H1 (cell line): Measurements from ENCODE around the gene SMARCA2. TPM values are rescaled to one million over a fixed set of nuclear protein-coding genes. Genes with fewer than 3 reads are reported as not detected.

ENCODE experiments used
- CTCF ChIA-PET: fragments of 300-600 bp; sonication (Branson Sonifier 250); formaldehyde crosslinking; loops from one replicate; lab custom pipeline; 2021; ENCODE audit not compliant: partially characterized antibody; lab: Charles Lee
- POLR2A ChIA-PET: fragments of 300-600 bp; sonication (Branson Sonifier 250); formaldehyde crosslinking; loops from one replicate; lab custom pipeline; 2021; ENCODE audit warnings: inconsistent platforms; ENCODE audit not compliant: partially characterized antibody; lab: Charles Lee
- DNase-seq, 2 experiments: peaks; one replicate each; pipeline versions ENCODE4 v3.0.0 to v3.0.0-alpha.2; 2010 to 2022; ENCODE audit warnings: low spot score in 2 of 2, low read depth in 1 of 2, mixed read lengths in 1 of 2
- FAIRE-seq: peaks from 2 replicates; lab custom pipeline; 2011; peaks lifted over from hg19 to GRCh38; lab: Jason Lieb, UNC
- H2AFZ ChIP-seq: 2 replicates; pipeline ENCODE4 v1.8.1; 2012; ENCODE audit warnings: low read length, inconsistent platforms
- H2AK5ac ChIP-seq: 2 replicates; pipeline ENCODE4 v1.6.1; 2013; ENCODE audit warnings: low read depth, low read length
- H2BK120ac ChIP-seq: replicated peaks from 2 replicates; pipeline ENCODE3; 2013; ENCODE audit warnings: low read depth, low read length, inconsistent platforms
- H2BK12ac ChIP-seq: 2 replicates; pipeline ENCODE4 v1.6.1; 2013; ENCODE audit warnings: low read depth, low read length
- H2BK15ac ChIP-seq: 2 replicates; pipeline ENCODE4 v1.6.1; 2013; ENCODE audit warnings: low read length
- H2BK20ac ChIP-seq: 2 replicates; pipeline ENCODE4 v1.6.1; 2013; ENCODE audit warnings: low read length
- H2BK5ac ChIP-seq: 2 replicates; pipeline ENCODE4 v1.6.1; 2013; ENCODE audit warnings: low read depth, low read length
- H3K14ac ChIP-seq: 2 replicates; pipeline ENCODE4 v1.6.1; 2013; ENCODE audit warnings: inconsistent platforms; ENCODE audit not compliant: insufficient read length
- H3K18ac ChIP-seq: 2 replicates; pipeline ENCODE4 v1.6.1; 2013; ENCODE audit warnings: low read length; ENCODE audit errors: extremely low read depth
- H3K23ac ChIP-seq: 2 replicates; pipeline ENCODE4 v1.6.1; 2013; ENCODE audit warnings: inconsistent platforms; ENCODE audit not compliant: insufficient read length
- H3K23me2 ChIP-seq: 2 replicates; pipeline ENCODE4 v1.6.1; 2013; ENCODE audit warnings: low read depth, low read length
- H3K27ac ChIP-seq: 2 replicates; pipeline ENCODE4 v1.6.1; 2011; ENCODE audit warnings: low read depth, low read length, inconsistent platforms
- H3K27me3 ChIP-seq, 4 experiments: replicated peaks in 1 of 4; 1 replicate in 1 of 4; 2 replicates in 3 of 4; pipeline versions ENCODE4 v1.6.1 to v1.8.1; 2011 to 2013; ENCODE audit warnings: low read length in 3 of 4, mild to moderate bottlenecking in 3 of 4, inconsistent platforms in 2 of 4, mixed read lengths in 2 of 4, moderate library complexity in 1 of 4; ENCODE audit not compliant: control insufficient read depth in 3 of 4, insufficient read depth in 3 of 4; ENCODE audit errors: extremely low read depth in 1 of 4
- H3K36me3 ChIP-seq, 4 experiments: 2 replicates each; pipeline versions ENCODE4 v1.6.1 to v1.8.1; 2011 to 2013; ENCODE audit warnings: mild to moderate bottlenecking in 4 of 4, low read length in 3 of 4, moderate library complexity in 2 of 4, control low read depth in 1 of 4, inconsistent platforms in 1 of 4; ENCODE audit not compliant: insufficient read depth in 4 of 4, control insufficient read depth in 2 of 4
- H3K4ac ChIP-seq: replicated peaks from 2 replicates; pipeline ENCODE3; 2013; ENCODE audit warnings: low read length, low read depth, mixed read lengths, inconsistent platforms; ENCODE audit not compliant: insufficient read length
- H3K4me1 ChIP-seq, 4 experiments: replicated peaks in 1 of 4; 1 replicate in 1 of 4; 2 replicates in 3 of 4; pipeline versions ENCODE4 v1.6.1 to v1.8.1; 2011 to 2013; ENCODE audit warnings: low read length in 3 of 4, inconsistent platforms in 2 of 4, mixed read lengths in 1 of 4; ENCODE audit not compliant: insufficient read depth in 4 of 4, control insufficient read depth in 3 of 4
- H3K4me2 ChIP-seq, 2 experiments: 2 replicates each; pipeline versions ENCODE4 v1.6.1 to v1.8.1; 2011 to 2013; ENCODE audit warnings: low read depth in 2 of 2, low read length in 2 of 2, control low read depth in 1 of 2, inconsistent platforms in 1 of 2, mild to moderate bottlenecking in 1 of 2; ENCODE audit not compliant: insufficient read depth in 1 of 2
- H3K4me3 ChIP-seq, 4 experiments: fragments of 200-600, 300-600 bp in 1 of 4; sonication (generic), shearing (Covaris generic), sonication (Bioruptor Twin) in 1 of 4; 2 replicates each; pipeline versions ENCODE4 v1.5.1 to v1.8.1; 2011 to 2016; ENCODE audit warnings: low read length in 4 of 4, low read depth in 3 of 4, control low read depth in 2 of 4, inconsistent platforms in 2 of 4, mild to moderate bottlenecking in 2 of 4, mixed read lengths in 1 of 4, moderate library complexity in 1 of 4; ENCODE audit not compliant: insufficient read depth in 2 of 4; ENCODE audit errors: extremely low read depth in 1 of 4
- H3K56ac ChIP-seq: replicated peaks from 2 replicates; pipeline ENCODE3; 2013; ENCODE audit warnings: low read depth, mild to moderate bottlenecking, mixed read lengths, low read length, inconsistent platforms; ENCODE audit not compliant: insufficient read length
- H3K79me1 ChIP-seq: 2 replicates; pipeline ENCODE4 v1.6.1; 2013; ENCODE audit warnings: low read depth, low read length, control low read depth
- H3K79me2 ChIP-seq, 2 experiments: 2 replicates each; pipeline versions ENCODE4 v1.6.1 to v1.8.1; 2012 to 2013; ENCODE audit warnings: low read length in 2 of 2, mild to moderate bottlenecking in 2 of 2, inconsistent platforms in 1 of 2; ENCODE audit not compliant: insufficient read depth in 2 of 2, control insufficient read depth in 1 of 2
- H3K9ac ChIP-seq, 4 experiments: replicated peaks in 1 of 4; 1 replicate in 1 of 4; 2 replicates in 3 of 4; pipeline versions ENCODE4 v1.6.1 to v1.8.1; 2011 to 2013; ENCODE audit warnings: low read depth in 3 of 4, low read length in 3 of 4, control low read depth in 2 of 4, mild to moderate bottlenecking in 2 of 4, moderate library complexity in 2 of 4, inconsistent platforms in 1 of 4; ENCODE audit errors: extremely low read depth in 1 of 4
- H3K9me3 ChIP-seq, 2 experiments: 2 replicates each; pipeline versions ENCODE4 v1.6.1 to v1.8.1; 2012 to 2013; ENCODE audit warnings: mild to moderate bottlenecking in 2 of 2, moderate library complexity in 2 of 2, control low read depth in 1 of 2, inconsistent platforms in 1 of 2, low read depth in 1 of 2, low read length in 1 of 2, mixed read lengths in 1 of 2; ENCODE audit not compliant: insufficient read depth in 2 of 2
- H4K20me1 ChIP-seq, 2 experiments: replicated peaks in 1 of 2; 2 replicates each; pipeline versions ENCODE3 to v1.8.1; 2011 to 2013; ENCODE audit warnings: inconsistent platforms in 2 of 2, low read length in 2 of 2, mild to moderate bottlenecking in 1 of 2; ENCODE audit not compliant: insufficient read depth in 2 of 2, control insufficient read depth in 1 of 2
- H4K5ac ChIP-seq: 2 replicates; pipeline ENCODE4 v1.6.1; 2013; ENCODE audit warnings: low read length, low read depth, mixed read lengths, inconsistent platforms; ENCODE audit not compliant: insufficient read length
- H4K8ac ChIP-seq: 2 replicates; pipeline ENCODE4 v1.8.0; 2013; ENCODE audit warnings: mild to moderate bottlenecking, moderate library complexity, low read length, inconsistent platforms; ENCODE audit not compliant: insufficient read depth; ENCODE audit errors: extremely low read depth
- H4K91ac ChIP-seq: replicated peaks from 2 replicates; pipeline ENCODE3; 2013; ENCODE audit warnings: low read length, mixed read lengths, inconsistent platforms; ENCODE audit not compliant: insufficient read length
- BACH1 ChIP-seq: IDR thresholded peaks from 2 replicates; pipeline ENCODE4 v1.6.1; 2012; ENCODE audit warnings: low read length, improper control_type of control experiment
- BCL11A ChIP-seq, 2 experiments: IDR thresholded peaks; one replicate each; pipeline ENCODE4 v1.6.1; 2011; ENCODE audit warnings: low read depth in 2 of 2, low read length in 2 of 2, mild to moderate bottlenecking in 2 of 2
- E2F6 ChIP-seq: IDR thresholded peaks from 2 replicates; pipeline ENCODE4 v1.6.1; 2012; ENCODE audit warnings: inconsistent platforms
- FOSL1 ChIP-seq: IDR thresholded peaks from 2 replicates; pipeline ENCODE4 v1.6.1; 2011; ENCODE audit warnings: mild to moderate bottlenecking, low read depth, low read length, moderate library complexity; ENCODE audit not compliant: insufficient read depth
- GTF2F1 ChIP-seq: IDR thresholded peaks from 2 replicates; pipeline ENCODE4 v1.6.1; 2012; ENCODE audit warnings: low read depth, low read length, improper control_type of control experiment, borderline replicate concordance
- HDAC2 ChIP-seq, 2 experiments: fragments of 300-600 bp in 1 of 2; sonication (generic) in 1 of 2; IDR thresholded peaks; 2 replicates each; pipeline ENCODE4 v1.6.1; 2011 to 2012; ENCODE audit warnings: low read depth in 2 of 2, low read length in 2 of 2, mild to moderate bottlenecking in 2 of 2, moderate library complexity in 2 of 2, borderline replicate concordance in 1 of 2, inconsistent platforms in 1 of 2
- POLR2AphosphoS5 ChIP-seq: IDR thresholded peaks from 2 replicates; pipeline ENCODE4 v1.6.1; 2011; ENCODE audit warnings: low read depth, low read length
- RBBP5 ChIP-seq: IDR thresholded peaks from 2 replicates; pipeline ENCODE4 v1.7.1; 2012; ENCODE audit warnings: low read depth, mild to moderate bottlenecking, inconsistent platforms, low read length, moderate library complexity, borderline replicate concordance
- SAP30 ChIP-seq: fragments of 300-600 bp; sonication (generic); IDR thresholded peaks from 2 replicates; pipeline ENCODE4 v1.7.1; 2012; ENCODE audit warnings: low read length, moderate library complexity, mild to moderate bottlenecking, inconsistent platforms; ENCODE audit not compliant: insufficient read depth, insufficient replicate concordance
- SP1 ChIP-seq: IDR thresholded peaks from 2 replicates; pipeline ENCODE4 v1.6.1; 2011; ENCODE audit warnings: low read depth, low read length
- SP2 ChIP-seq: IDR thresholded peaks from 2 replicates; pipeline ENCODE4 v1.6.1; 2012; ENCODE audit warnings: mild to moderate bottlenecking, low read length, inconsistent platforms
- SP4 ChIP-seq: IDR thresholded peaks from 2 replicates; pipeline ENCODE4 v1.6.1; 2012; ENCODE audit warnings: low read length, inconsistent platforms
- TAF7 ChIP-seq: optimal IDR thresholded peaks from 2 replicates; pipeline ENCODE3; 2011; ENCODE audit warnings: low read depth, mild to moderate bottlenecking, inconsistent platforms, low read length, moderate library complexity, borderline replicate concordance
- TBP ChIP-seq: IDR thresholded peaks from 2 replicates; pipeline ENCODE4 v1.6.1; 2011; ENCODE audit warnings: low read depth, low read length, improper control_type of control experiment
- WGBS, 2 experiments: shearing (Covaris generic) in 1 of 2; methylation state at CpG; one replicate each; pipeline versions ENCODE4 v1.1.6 to v1.1.7; 2013 to 2015; ENCODE audit warnings: low lambda C conversion rate in 2 of 2, mixed read lengths in 2 of 2, inconsistent platforms in 1 of 2, low coverage in 1 of 2, missing lambda C conversion rate in 1 of 2; ENCODE audit not compliant: insufficient replicate concordance in 2 of 2, insufficient coverage in 1 of 2, insufficient read length in 1 of 2; ENCODE audit errors: extremely low coverage in 1 of 2, missing lambda C conversion rate in 1 of 2; 5-methylcytosine and 5-hydroxymethylcytosine counted together
- polyA plus RNA-seq, 7 experiments: library from polyadenylated mRNA; depleted of rRNA in 3 of 7; stranded (reverse) in 5 of 7; unstranded in 2 of 7; fragments of >200 nt in 5 of 7; fragments of 200-250 nt in 2 of 7; gene quantifications; 1 replicate in 5 of 7; 2 replicates in 1 of 7; 4 replicates in 1 of 7; pipeline versions ENCODE4 v1.2.1 to v1.2.3, GENCODE V29; 2011 to 2013; ENCODE audit warnings: missing spikeins in 2 of 7, mixed read lengths in 2 of 7
- total RNA-seq: library from RNA; stranded (reverse); fragmentation: NEBNext Ultra II Directional; extraction: Animal tissue kit (Norgen Biotek cat#: 25700); gene quantifications from 2 replicates; pipeline ENCODE4 v1.2.1, GENCODE V29; 2021

Gene SMARCA2
- total and polyA plus RNA-seq, 2 of the 8 experiments (the other 6 are each of a cell fraction or from before 2014, with no cell fraction given), result 6.3 to 21.7 TPM

GRCh38 chr9:2008372-2008771 is 6.8 kb upstream of the SMARCA2 start:
- Histone ChIP-seq H3K27me3 (peaks cover 1 to 7% (median 4%) of the 10 kb centered on the region in 4 experiments; a peak in 6 of 7 replicates), H4K91ac (no peak overlapping the region), H3K36me3 (no peaks in the 10 kb centered on the region), H2BK12ac (no peak overlapping the region), H4K8ac (no peak overlapping the region), H3K79me1 (no peaks in the 10 kb centered on the region), H3K9me3 (no peaks in the 10 kb centered on the region), H2BK5ac (no peak overlapping the region), H2BK20ac (no peak overlapping the region), H3K9ac (no peak overlapping the region), H4K20me1 (no peaks in the 10 kb centered on the region), H4K5ac (no peak overlapping the region), H2AFZ (no peak overlapping the region), H3K4ac (no peak overlapping the region), H3K4me3 (no peak overlapping the region), H3K23me2 (no peaks in the 10 kb centered on the region; the same call in 1 of the 2 replicates), H3K4me1 (no peaks in the 10 kb centered on the region; a peak in 1 of 7 replicates), H3K56ac (no peak overlapping the region), H3K4me2 (no peak overlapping the region), H2AK5ac (no peak overlapping the region), H2BK15ac (no peak overlapping the region), H3K27ac (no peak overlapping the region), H3K23ac (no peak overlapping the region), H3K14ac (no peak overlapping the region), H3K18ac (no peak overlapping the region), H3K79me2 (no peaks in the 10 kb centered on the region), H2BK120ac (no peak overlapping the region)
- DNase-seq, result no peak
- no peak for FAIRE-seq
- WGBS, 2 experiments, result 89% methylated on average over 2 of the region's 2 CpGs; no CpG with 5 or more reads in 1 of the 2 experiments
- CTCF ChIA-PET, result interaction anchor here (0.9 to 1.7 kb wide), 2 partner anchors 11 to 793 kb away, joined by 3 to 5 read pairs; no protein-coding TSS in a partner anchor
- POLR2A ChIA-PET, result interaction anchor here (1.0 kb wide), 1 partner anchor 9 kb away, joined by 3 read pairs; no protein-coding TSS in a partner anchor
- TF ChIP-seq E2F6 (no peak), HDAC2 (IDR thresholded peaks at IDR 0.05; ENCODE audit: borderline replicate concordance in 1 of 2, low read depth in 2 of 2, low read length in 2 of 2) (no peak), TBP (no peak), BCL11A (IDR thresholded peaks at IDR 0.05; ENCODE audit: low read depth in 2 of 2, low read length in 2 of 2) (no peak), FOSL1 (no peak), SP4 (no peak), SP2 (no peak), GTF2F1 (no peak), POLR2AphosphoS5 (no peak), SP1 (no peak), BACH1 (no peak), RBBP5 (no peak), TAF7 (no peak), SAP30 (no peak)
